ENCODE results near the gene FMNL3.

- TF ChIP-seq CTCF (IDR thresholded peaks at IDR 0.05; ENCODE audit: low read length) (no peak), EZH2 (optimal IDR thresholded peaks at IDR 0.05; ENCODE audit: low read depth, low read length) (no peak), EZH2phosphoT487 (IDR thresholded peaks at IDR 0.05; ENCODE audit: low read length) (no peak)
Measured at GRCh38 chr12:49627752-49628360, 79.3 kb downstream of the FMNL3 start.

All from MM.1S (cell line).